ENCODE data around the gene CCDC126. TPM values are rescaled to one million over a fixed set of nuclear protein-coding genes. Genes with fewer than 3 reads are reported as not detected.
"Not testable (repeated sequence)": the region's sequence is repeated elsewhere in the genome, so short reads cannot be mapped to it uniquely, and the experiment has no call there.

Gene CCDC126
- 11.4 TPM for total RNA-seq
- long read RNA-seq, transcript CCDC126-201 (4 exons, 2,473 nt), result major isoform, 9 of 16 reads
- long read RNA-seq, partial matches to known transcripts, result 1 of 16 reads
- long read RNA-seq, other reads (novel, unspliced or antisense), result 0 of 16 reads

- ATAC-seq (peak; percentile 99), DNase-seq (peak; percentile 96)
- intact Hi-C loops (cut with micrococcal nuclease), result loop anchor here (10.0 kb wide), 1 partner anchor 87 kb away; the partner anchor contains the start of gene FAM221A
Measured at GRCh38 chr7:23597094-23598091, at the start of gene CCDC126. TSS of gene CCDC126 (plus strand) at chr7:23597382. CDS start at chr7:23611316, 13,934 bp downstream.

- DNase-seq, result no peak
- intact Hi-C loops (cut with micrococcal nuclease), result no loop called here
Measured at GRCh38 chr7:23547662-23548061, 49.5 kb upstream of the CCDC126 start.

GRCh38 chr7:23558303-23558702 lies 38.9 kb upstream of the CCDC126 start:
- intact Hi-C loops (cut with micrococcal nuclease), result no loop called here
- ATAC-seq (no peak), DNase-seq (no peak)

More at GRCh38 chr7:23547662-23548061, 49.5 kb upstream of the CCDC126 start:
- ATAC-seq, result no peak

- DNase-seq (peak; percentile 73), ATAC-seq (peak; percentile 95)
- intact Hi-C loops (cut with micrococcal nuclease), result loop anchor here (2.0 kb wide), 1 partner anchor 142 kb away; no protein-coding TSS in a partner anchor
Measured at GRCh38 chr7:23570592-23571200, 26.5 kb upstream of the CCDC126 start.

GRCh38 chr7:23581975-23582374 lies 15.2 kb upstream of the CCDC126 start:
- DNase-seq; intact Hi-C loops (cut with micrococcal nuclease); ATAC-seq: not testable (repeated sequence)

GRCh38 chr7:23585304-23585703 lies 11.9 kb upstream of the CCDC126 start:
- intact Hi-C loops (cut with micrococcal nuclease); ATAC-seq; DNase-seq: not testable (repeated sequence)

GRCh38 chr7:23586159-23586558 lies 11.0 kb upstream of the CCDC126 start:
- ATAC-seq (no peak), DNase-seq (no peak)
- intact Hi-C loops (cut with micrococcal nuclease), result no loop called here

GRCh38 chr7:23590529-23590928 lies 6.7 kb upstream of the CCDC126 start:
- DNase-seq (no peak), ATAC-seq (no peak)
- intact Hi-C loops (cut with micrococcal nuclease), result loop anchor here (10.0 kb wide), 1 partner anchor 94 kb away; the partner anchor contains the start of gene FAM221A

- intact Hi-C loops (cut with micrococcal nuclease), result loop anchor here (10.0 kb wide), 1 partner anchor 91 kb away; the partner anchor contains the start of gene FAM221A
- ATAC-seq (no peak), DNase-seq (no peak)
Measured at GRCh38 chr7:23593706-23594105, 3.5 kb upstream of the CCDC126 start.

- intact Hi-C loops (cut with micrococcal nuclease), result loop anchor here (10.0 kb wide), 1 partner anchor 90 kb away; the partner anchor contains the start of gene FAM221A
- ATAC-seq, result no peak
- DNase-seq, result no peak
Measured at GRCh38 chr7:23594879-23595604, 2.1 kb upstream of the CCDC126 start.

GRCh38 chr7:23598296-23598695 lies 1.1 kb downstream of the CCDC126 start:
- no peak for DNase-seq
- no peak for ATAC-seq
- intact Hi-C loops (cut with micrococcal nuclease), result loop anchor here (10.0 kb wide), 1 partner anchor 87 kb away; the partner anchor contains the start of gene FAM221A

GRCh38 chr7:23600236-23600635 lies 3.1 kb downstream of the CCDC126 start:
- ATAC-seq (no peak), DNase-seq (no peak)
- intact Hi-C loops (cut with micrococcal nuclease), result no loop called here

GRCh38 chr7:23603632-23604295 lies 6.6 kb downstream of the CCDC126 start:
- intact Hi-C loops (cut with micrococcal nuclease), result no loop called here
- DNase-seq (no peak), ATAC-seq (no peak)

GRCh38 chr7:23604296-23604640 lies 7.1 kb downstream of the CCDC126 start:
- DNase-seq (no peak), ATAC-seq (no peak)
- intact Hi-C loops (cut with micrococcal nuclease), result no loop called here

GRCh38 chr7:23607130-23607529 lies 9.9 kb downstream of the CCDC126 start:
- ATAC-seq, result no peak
- DNase-seq, result no peak
- intact Hi-C loops (cut with micrococcal nuclease), result no loop called here

GRCh38 chr7:23607866-23608265 lies 10.7 kb downstream of the CCDC126 start:
- no peak for DNase-seq
- intact Hi-C loops (cut with micrococcal nuclease), result no loop called here
- ATAC-seq, result no peak

- intact Hi-C loops (cut with micrococcal nuclease), result no loop called here
- DNase-seq, result no peak
- no peak for ATAC-seq
Measured at GRCh38 chr7:23615331-23615730, 18.1 kb downstream of the CCDC126 start.

- intact Hi-C loops (cut with micrococcal nuclease), result no loop called here
- ATAC-seq (no peak), DNase-seq (no peak)
Measured at GRCh38 chr7:23616593-23616992, 19.4 kb downstream of the CCDC126 start.

Measured in left ventricle myocardium superior (tissue), 1 donor.